ENCODE measurements around the gene MSH3. TPM values are rescaled to one million over a fixed set of nuclear protein-coding genes. Genes with fewer than 3 reads are reported as not detected.

The MSH3 gene
- total RNA-seq, 3 donors from 2014 or later (not counting 1 experiment from before 2014, with no cell fraction given), result 11.6 to 17.1 (median 15.5) TPM

- ATAC-seq (no peak), DNase-seq (no peak)
- Mint-ChIP-seq H3K36me3 (peaks cover 13% of the 10 kb centered on the region), H3K4me3 (no peak overlapping the region), H3K9me3 (no peaks in the 10 kb centered on the region), H3K4me1 (no peaks in the 10 kb centered on the region), H3K27me3 (ENCODE audit: low read depth in 2 of 2) (no peaks in the 10 kb centered on the region), H3K27ac (no peak overlapping the region)
- peaks cover 29% of the 10 kb centered on the region for H3K36me3 ChIP-seq (ENCODE audit: control insufficient read depth, insufficient read depth, low read length)
- intact Hi-C loops (cut with micrococcal nuclease), result no loop called here
- H3K9me3 ChIP-seq (ENCODE audit: control insufficient read depth, insufficient read depth, low read length), result no peaks in the 10 kb centered on the region
- H3K27ac ChIP-seq (ENCODE audit: low read length), result no peak overlapping the region
- 88% methylated on average over 1 of the region's 3 CpGs for WGBS (ENCODE audit: insufficient coverage)
- TF ChIP-seq, protein P1, sequence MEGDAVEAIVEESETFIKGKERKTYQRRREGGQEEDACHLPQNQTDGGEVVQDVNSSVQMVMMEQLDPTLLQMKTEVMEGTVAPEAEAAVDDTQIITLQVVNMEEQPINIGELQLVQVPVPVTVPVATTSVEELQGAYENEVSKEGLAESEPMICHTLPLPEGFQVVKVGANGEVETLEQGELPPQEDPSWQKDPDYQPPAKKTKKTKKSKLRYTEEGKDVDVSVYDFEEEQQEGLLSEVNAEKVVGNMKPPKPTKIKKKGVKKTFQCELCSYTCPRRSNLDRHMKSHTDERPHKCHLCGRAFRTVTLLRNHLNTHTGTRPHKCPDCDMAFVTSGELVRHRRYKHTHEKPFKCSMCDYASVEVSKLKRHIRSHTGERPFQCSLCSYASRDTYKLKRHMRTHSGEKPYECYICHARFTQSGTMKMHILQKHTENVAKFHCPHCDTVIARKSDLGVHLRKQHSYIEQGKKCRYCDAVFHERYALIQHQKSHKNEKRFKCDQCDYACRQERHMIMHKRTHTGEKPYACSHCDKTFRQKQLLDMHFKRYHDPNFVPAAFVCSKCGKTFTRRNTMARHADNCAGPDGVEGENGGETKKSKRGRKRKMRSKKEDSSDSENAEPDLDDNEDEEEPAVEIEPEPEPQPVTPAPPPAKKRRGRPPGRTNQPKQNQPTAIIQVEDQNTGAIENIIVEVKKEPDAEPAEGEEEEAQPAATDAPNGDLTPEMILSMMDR (IDR thresholded peaks at IDR 0.05), result no peak
- H3K4me1 ChIP-seq (ENCODE audit: control insufficient read depth, insufficient read depth, low read length), result no peaks in the 10 kb centered on the region
- H3K27me3 ChIP-seq (ENCODE audit: control insufficient read depth, insufficient read depth, low read length), result no peaks in the 10 kb centered on the region
- no peak overlapping the region for H3K4me3 ChIP-seq (ENCODE audit: low read length)
Observed at GRCh38 chr5:80870442-80870841, 216.0 kb downstream of the MSH3 start.

DNA sequence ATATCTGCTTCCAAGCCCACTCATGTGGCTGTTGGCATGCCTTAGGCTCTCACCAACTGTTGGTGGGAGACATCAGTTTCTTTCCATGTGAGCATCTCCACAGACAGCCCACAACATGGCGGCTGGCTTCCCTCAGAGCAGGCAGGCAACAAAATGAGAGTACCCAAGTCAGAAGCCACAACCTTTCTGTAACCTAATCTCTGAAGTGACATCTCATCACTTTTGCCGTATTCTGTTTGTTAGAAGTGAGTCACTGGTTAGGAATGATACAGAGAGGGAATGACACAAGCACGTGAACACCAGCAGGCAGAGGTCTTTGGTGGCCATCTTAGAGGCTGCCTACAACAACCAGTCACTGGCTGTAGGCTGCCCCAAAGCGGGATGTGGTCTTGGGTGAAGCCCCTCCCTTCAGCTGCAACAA is 217.1 kb downstream of the MSH3 start:
- WGBS (ENCODE audit: insufficient coverage), result 86% methylated on average over 4 of the region's 4 CpGs
- no peak overlapping the region for H3K27ac Mint-ChIP-seq
- intact Hi-C loops (cut with micrococcal nuclease), result no loop called here

GRCh38 chr5:80874162-80874561 is 219.7 kb downstream of the MSH3 start:
- H3K4me1 ChIP-seq (ENCODE audit: control insufficient read depth, insufficient read depth, low read length), result no peaks in the 10 kb centered on the region
- no peak overlapping the region for H3K27ac ChIP-seq (ENCODE audit: low read length)
- WGBS (ENCODE audit: insufficient coverage), result 98% methylated on average over 2 of the region's 2 CpGs
- H3K27me3 ChIP-seq (ENCODE audit: control insufficient read depth, insufficient read depth, low read length), result no peaks in the 10 kb centered on the region
- ATAC-seq (no peak), DNase-seq (no peak)
- Mint-ChIP-seq H3K9me3 (no peaks in the 10 kb centered on the region), H3K27ac (no peak overlapping the region), H3K4me3 (no peak overlapping the region), H3K4me1 (no peaks in the 10 kb centered on the region), H3K27me3 (ENCODE audit: low read depth in 2 of 2) (no peaks in the 10 kb centered on the region), H3K36me3 (peaks cover 6% of the 10 kb centered on the region)
- H3K36me3 ChIP-seq (ENCODE audit: control insufficient read depth, insufficient read depth, low read length), result peaks cover 34% of the 10 kb centered on the region
- intact Hi-C loops (cut with micrococcal nuclease), result no loop called here
- H3K4me3 ChIP-seq (ENCODE audit: low read length), result no peak overlapping the region
- TF ChIP-seq, protein P1 (IDR thresholded peaks at IDR 0.05), result no peak
- H3K9me3 ChIP-seq (ENCODE audit: control insufficient read depth, insufficient read depth, low read length), result no peaks in the 10 kb centered on the region

More for the DNA sequence above, 217.1 kb downstream of the MSH3 start:
- no peaks in the 10 kb centered on the region for H3K9me3 ChIP-seq (ENCODE audit: control insufficient read depth, insufficient read depth, low read length)
- ATAC-seq (no peak), DNase-seq (no peak)
- H3K27ac ChIP-seq (ENCODE audit: low read length), result no peak overlapping the region
- no peaks in the 10 kb centered on the region for H3K27me3 ChIP-seq (ENCODE audit: control insufficient read depth, insufficient read depth, low read length)
- no peaks in the 10 kb centered on the region for H3K4me1 ChIP-seq (ENCODE audit: control insufficient read depth, insufficient read depth, low read length)
- Mint-ChIP-seq H3K36me3 (peaks cover 13% of the 10 kb centered on the region), H3K4me1 (no peaks in the 10 kb centered on the region), H3K9me3 (no peaks in the 10 kb centered on the region), H3K27me3 (ENCODE audit: low read depth in 2 of 2) (no peaks in the 10 kb centered on the region), H3K4me3 (no peak overlapping the region)
- no peak overlapping the region for H3K4me3 ChIP-seq (ENCODE audit: low read length)
- TF ChIP-seq, protein P1 (IDR thresholded peaks at IDR 0.05), result no peak
- H3K36me3 ChIP-seq (ENCODE audit: control insufficient read depth, insufficient read depth, low read length), result peaks cover 33% of the 10 kb centered on the region

GRCh38 chr5:80877592-80877991 is 223.1 kb downstream of the MSH3 start:
- intact Hi-C loops (cut with micrococcal nuclease), result no loop called here
- no peaks in the 10 kb centered on the region for H3K4me1 ChIP-seq (ENCODE audit: control insufficient read depth, insufficient read depth, low read length)
- DNase-seq (no peak), ATAC-seq (no peak)
- H3K27me3 Mint-ChIP-seq (ENCODE audit: low read depth in 2 of 2), result no peaks in the 10 kb centered on the region
- H3K36me3 Mint-ChIP-seq, result peaks cover 28% of the 10 kb centered on the region
- H3K27me3 ChIP-seq (ENCODE audit: control insufficient read depth, insufficient read depth, low read length), result no peaks in the 10 kb centered on the region
- H3K9me3 Mint-ChIP-seq, result no peaks in the 10 kb centered on the region
- TF ChIP-seq, protein P1 (IDR thresholded peaks at IDR 0.05), result no peak
- WGBS (ENCODE audit: insufficient coverage), result 98% methylated on average over 3 of the region's 3 CpGs
- no peak overlapping the region for H3K27ac ChIP-seq (ENCODE audit: low read length)
- H3K36me3 ChIP-seq (ENCODE audit: control insufficient read depth, insufficient read depth, low read length), result peaks cover 32% of the 10 kb centered on the region
- H3K4me3 ChIP-seq (ENCODE audit: low read length), result no peak overlapping the region
- no peaks in the 10 kb centered on the region for H3K4me1 Mint-ChIP-seq
- H3K27ac Mint-ChIP-seq, result no peak overlapping the region
- no peak overlapping the region for H3K4me3 Mint-ChIP-seq
- no peaks in the 10 kb centered on the region for H3K9me3 ChIP-seq (ENCODE audit: control insufficient read depth, insufficient read depth, low read length)

All from natural killer cell (primary cell).